Gastroesophageal sphincter (tissue), 3 donors: ENCODE results near the gene LMF1.

Source experiments
- CTCF ChIP-seq, 4 experiments: fragments of 200-600 bp in 2 of 4; fragments of 450-650 bp in 2 of 4; sonication (generic) in 1 of 4; IDR thresholded peaks; one replicate each; pipeline ENCODE4 v1.5.1; 2017 to 2019; ENCODE audit warnings: antibody characterized with exemption in 4 of 4, mild to moderate bottlenecking in 2 of 4, moderate library complexity in 2 of 4
- POLR2A ChIP-seq, 2 donors: fragments of 450-650 bp; IDR thresholded peaks; one replicate each; pipeline ENCODE4 v1.6.1; 2017; ENCODE audit warnings: antibody characterized with exemption in 2 of 2, mild to moderate bottlenecking in 2 of 2, moderate library complexity in 1 of 2
- POLR2AphosphoS5 ChIP-seq: sonication (generic); formaldehyde crosslinking; IDR thresholded peaks from one replicate; pipeline ENCODE4 v1.6.1; 2017; ENCODE audit warnings: antibody characterized with exemption

GRCh38 chr16:877242-878071 lies 93.3 kb downstream of the LMF1 start:
- TF ChIP-seq POLR2A (IDR thresholded peaks at IDR 0.05): no peak
- no peak for TF ChIP-seq CTCF (IDR thresholded peaks at IDR 0.05)
- TF ChIP-seq POLR2AphosphoS5: no peak
